Measurements from ENCODE around the gene EPHB6. TPM values are rescaled to one million over a fixed set of nuclear protein-coding genes. Genes with fewer than 3 reads are reported as not detected.

EPHB6 gene, protein sequence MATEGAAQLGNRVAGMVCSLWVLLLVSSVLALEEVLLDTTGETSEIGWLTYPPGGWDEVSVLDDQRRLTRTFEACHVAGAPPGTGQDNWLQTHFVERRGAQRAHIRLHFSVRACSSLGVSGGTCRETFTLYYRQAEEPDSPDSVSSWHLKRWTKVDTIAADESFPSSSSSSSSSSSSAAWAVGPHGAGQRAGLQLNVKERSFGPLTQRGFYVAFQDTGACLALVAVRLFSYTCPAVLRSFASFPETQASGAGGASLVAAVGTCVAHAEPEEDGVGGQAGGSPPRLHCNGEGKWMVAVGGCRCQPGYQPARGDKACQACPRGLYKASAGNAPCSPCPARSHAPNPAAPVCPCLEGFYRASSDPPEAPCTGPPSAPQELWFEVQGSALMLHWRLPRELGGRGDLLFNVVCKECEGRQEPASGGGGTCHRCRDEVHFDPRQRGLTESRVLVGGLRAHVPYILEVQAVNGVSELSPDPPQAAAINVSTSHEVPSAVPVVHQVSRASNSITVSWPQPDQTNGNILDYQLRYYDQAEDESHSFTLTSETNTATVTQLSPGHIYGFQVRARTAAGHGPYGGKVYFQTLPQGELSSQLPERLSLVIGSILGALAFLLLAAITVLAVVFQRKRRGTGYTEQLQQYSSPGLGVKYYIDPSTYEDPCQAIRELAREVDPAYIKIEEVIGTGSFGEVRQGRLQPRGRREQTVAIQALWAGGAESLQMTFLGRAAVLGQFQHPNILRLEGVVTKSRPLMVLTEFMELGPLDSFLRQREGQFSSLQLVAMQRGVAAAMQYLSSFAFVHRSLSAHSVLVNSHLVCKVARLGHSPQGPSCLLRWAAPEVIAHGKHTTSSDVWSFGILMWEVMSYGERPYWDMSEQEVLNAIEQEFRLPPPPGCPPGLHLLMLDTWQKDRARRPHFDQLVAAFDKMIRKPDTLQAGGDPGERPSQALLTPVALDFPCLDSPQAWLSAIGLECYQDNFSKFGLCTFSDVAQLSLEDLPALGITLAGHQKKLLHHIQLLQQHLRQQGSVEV
- total RNA-seq, result 75.6 TPM
- polyA plus RNA-seq, result 163 TPM
- long read RNA-seq, donor 1, result 0 reads
- long read RNA-seq, donor 2, result 0 reads
- long read RNA-seq, donor 3, partial matches to known transcripts, result 61 of 72 reads
- long read RNA-seq, donor 3, other reads (novel, unspliced or antisense), result 10 of 72 reads
- long read RNA-seq, donor 4, partial matches to known transcripts, result 6 of 9 reads
- long read RNA-seq, donor 4, other reads (novel, unspliced or antisense), result 0 of 9 reads
- long read RNA-seq, donor 5, partial matches to known transcripts, result 44 of 61 reads
- long read RNA-seq, donor 5, other reads (novel, unspliced or antisense), result 15 of 61 reads
- long read RNA-seq, donor 6, full-length matches to known transcripts, result 2 of 16 reads
- long read RNA-seq, donor 6, partial matches to known transcripts, result 14 of 16 reads
- long read RNA-seq, donor 6, other reads (novel, unspliced or antisense), result 0 of 16 reads
- long read RNA-seq, donor 7, partial matches to known transcripts, result 22 of 31 reads
- long read RNA-seq, donor 7, other reads (novel, unspliced or antisense), result 6 of 31 reads
- long read RNA-seq, donor 8, partial matches to known transcripts, result 6 of 6 reads
- long read RNA-seq, donor 8, other reads (novel, unspliced or antisense), result 0 of 6 reads
- long read RNA-seq, donor 9, full-length matches to known transcripts, result 2 of 30 reads
- long read RNA-seq, donor 9, partial matches to known transcripts, result 28 of 30 reads
- long read RNA-seq, donor 9, other reads (novel, unspliced or antisense), result 0 of 30 reads
- long read RNA-seq, donor 10, partial matches to known transcripts, result 21 of 22 reads
- long read RNA-seq, donor 10, other reads (novel, unspliced or antisense), result 0 of 22 reads

- WGBS, result under 1% methylated on average over 70 of the region's 70 CpGs
- Histone ChIP-seq H3K4me3 (ENCODE audit: low read length in 2 of 2) (peak within 1 kb of the TSS; percentile 80 to 83), H3K36me3 (ENCODE audit: control insufficient read depth in 2 of 2, insufficient read depth in 2 of 2, low read length in 1 of 2) (peaks cover 0 to 11% of the 10 kb centered on the region in 2 donors), H3K9me3 (ENCODE audit: control insufficient read depth in 2 of 2, insufficient read depth in 1 of 2, low read length in 1 of 2) (peaks cover 0 to 5% of the 10 kb centered on the region in 2 donors), H3K4me1 (ENCODE audit: control insufficient read depth in 2 of 2, insufficient read depth in 2 of 2, low read length in 2 of 2) (peaks cover 13 to 43% of the 10 kb centered on the region in 2 donors), H3K27ac (ENCODE audit: low read depth in 1 of 2, low read length in 1 of 2) (peak within 1 kb of the TSS; percentile 84 to 90), H3K27me3 (ENCODE audit: control insufficient read depth in 2 of 2, insufficient read depth in 1 of 2, low read length in 1 of 2) (no peaks in the 10 kb centered on the region)
- peak in 7 of 9 donors; percentile 38 to 74 (median 56) for DNase-seq (ENCODE audit: low read depth in 6 of 9, low spot score in 9 of 9)
Observed at GRCh38 chr7:142854372-142855113, at the start of gene EPHB6. Gene EPHB6 (plus strand): TSS chr7:142855076. CDS start chr7:142863228, 8,152 bp downstream.

- 84% methylated on average over 3 of the region's 3 CpGs for WGBS
Observed at GRCh38 chr7:142805350-142806021, 49.4 kb upstream of the EPHB6 start.

DNA sequence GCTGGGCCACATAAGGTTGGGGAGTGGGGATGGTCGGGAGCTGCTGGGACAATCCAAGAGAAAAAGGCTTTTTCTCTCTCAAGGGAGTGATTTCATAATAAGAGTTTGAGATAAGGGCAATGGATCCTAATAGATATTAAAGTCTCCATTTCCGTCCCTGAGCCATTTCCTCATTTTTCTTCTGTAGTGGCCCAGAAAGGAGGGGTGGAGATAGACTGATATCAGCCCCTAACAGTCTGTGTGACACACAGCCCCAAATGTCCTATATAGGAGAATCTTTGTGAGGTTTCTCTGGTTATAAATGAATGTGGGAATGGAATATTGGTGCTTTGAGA is 48.9 kb upstream of the EPHB6 start:
- no peaks in the 10 kb centered on the region for H3K9me3 ChIP-seq (ENCODE audit: control insufficient read depth in 2 of 2, insufficient read depth in 1 of 2, low read length in 1 of 2)

More at GRCh38 chr7:142805350-142806021, 49.4 kb upstream of the EPHB6 start:
- Histone ChIP-seq H3K9me3 (ENCODE audit: control insufficient read depth in 2 of 2, insufficient read depth in 1 of 2, low read length in 1 of 2) (no peaks in the 10 kb centered on the region), H3K27me3 (ENCODE audit: control insufficient read depth in 2 of 2, insufficient read depth in 1 of 2, low read length in 1 of 2) (no peaks in the 10 kb centered on the region), H3K36me3 (ENCODE audit: control insufficient read depth in 2 of 2, insufficient read depth in 2 of 2, low read length in 1 of 2) (peaks cover 35 to 55% of the 10 kb centered on the region in 2 donors), H3K27ac (ENCODE audit: low read depth in 1 of 2, low read length in 1 of 2) (peak overlapping the region; percentile 95 to 100), H3K4me1 (ENCODE audit: control insufficient read depth in 2 of 2, insufficient read depth in 2 of 2, low read length in 2 of 2) (peaks cover 79 to 97% of the 10 kb centered on the region in 2 donors), H3K4me3 (ENCODE audit: low read length in 2 of 2) (peak overlapping the region; percentile 1 to 2)
- peak in 4 of 9 donors; percentile 13 to 52 (median 26) for DNase-seq (ENCODE audit: low read depth in 6 of 9, low spot score in 9 of 9)

DNA sequence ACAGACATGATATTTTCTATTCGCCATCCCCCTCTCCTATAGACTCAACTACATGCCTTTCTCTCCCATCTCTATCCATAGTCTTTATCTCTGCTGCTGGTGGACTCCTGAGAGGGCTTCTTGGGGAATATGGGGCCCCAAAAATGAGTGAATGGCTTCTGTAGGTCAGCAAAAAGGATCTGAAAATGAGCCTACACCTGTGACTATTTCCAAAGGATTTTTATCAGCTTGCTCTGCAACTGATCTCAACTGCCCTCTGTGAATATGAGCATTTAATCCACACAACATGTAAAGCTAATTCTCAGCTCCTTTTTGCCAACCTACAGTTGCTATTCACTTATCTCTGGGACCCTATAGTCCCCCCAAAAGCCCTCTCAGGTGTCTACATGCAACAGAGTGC is 47.9 kb upstream of the EPHB6 start:
- peak overlapping the region in 1 of 2 donors; percentile 43 for H3K4me3 ChIP-seq (ENCODE audit: low read length in 2 of 2)
- peak in 2 of 9 donors; percentile 17 to 22 for DNase-seq (ENCODE audit: low read depth in 6 of 9, low spot score in 9 of 9)
- no peaks in the 10 kb centered on the region for H3K27me3 ChIP-seq (ENCODE audit: control insufficient read depth in 2 of 2, insufficient read depth in 1 of 2, low read length in 1 of 2)
- H3K27ac ChIP-seq (ENCODE audit: low read depth in 1 of 2, low read length in 1 of 2), result peak overlapping the region; percentile 95 to 100
- peaks cover 22 to 41% of the 10 kb centered on the region in 2 donors for H3K36me3 ChIP-seq (ENCODE audit: control insufficient read depth in 2 of 2, insufficient read depth in 2 of 2, low read length in 1 of 2)
- H3K9me3 ChIP-seq (ENCODE audit: control insufficient read depth in 2 of 2, insufficient read depth in 1 of 2, low read length in 1 of 2), result no peaks in the 10 kb centered on the region
- H3K4me1 ChIP-seq (ENCODE audit: control insufficient read depth in 2 of 2, insufficient read depth in 2 of 2, low read length in 2 of 2), result peaks cover 71 to 93% of the 10 kb centered on the region in 2 donors
- whole genome bisulfite sequencing, result 72% methylated on average over 1 of the region's 1 CpG

More for the DNA sequence above, 48.9 kb upstream of the EPHB6 start:
- H3K4me3 ChIP-seq (ENCODE audit: low read length in 2 of 2), result peak overlapping the region in 1 of 2 donors; percentile 1
- DNase-seq (ENCODE audit: low read depth in 6 of 9, low spot score in 9 of 9), result peak in 4 of 9 donors; percentile 5 to 49 (median 14)
- 27% methylated on average over 2 of the region's 2 CpGs for WGBS
- no peaks in the 10 kb centered on the region for H3K27me3 ChIP-seq (ENCODE audit: control insufficient read depth in 2 of 2, insufficient read depth in 1 of 2, low read length in 1 of 2)
- H3K4me1 ChIP-seq (ENCODE audit: control insufficient read depth in 2 of 2, insufficient read depth in 2 of 2, low read length in 2 of 2), result peaks cover 74 to 94% of the 10 kb centered on the region in 2 donors
- peak overlapping the region; percentile 95 to 100 for H3K27ac ChIP-seq (ENCODE audit: low read depth in 1 of 2, low read length in 1 of 2)
- H3K36me3 ChIP-seq (ENCODE audit: control insufficient read depth in 2 of 2, insufficient read depth in 2 of 2, low read length in 1 of 2), result peaks cover 31 to 50% of the 10 kb centered on the region in 2 donors

- Histone ChIP-seq H3K9me3 (ENCODE audit: control insufficient read depth in 2 of 2, insufficient read depth in 1 of 2, low read length in 1 of 2) (no peaks in the 10 kb centered on the region), H3K4me3 (ENCODE audit: low read length in 2 of 2) (peak overlapping the region; percentile 26 to 43), H3K4me1 (ENCODE audit: control insufficient read depth in 2 of 2, insufficient read depth in 2 of 2, low read length in 2 of 2) (peaks cover 61 to 93% of the 10 kb centered on the region in 2 donors), H3K27ac (ENCODE audit: low read depth in 1 of 2, low read length in 1 of 2) (peak overlapping the region; percentile 95 to 100), H3K36me3 (ENCODE audit: control insufficient read depth in 2 of 2, insufficient read depth in 2 of 2, low read length in 1 of 2) (peaks cover 12 to 31% of the 10 kb centered on the region in 2 donors), H3K27me3 (ENCODE audit: control insufficient read depth in 2 of 2, insufficient read depth in 1 of 2, low read length in 1 of 2) (no peaks in the 10 kb centered on the region)
- 5% methylated on average over 3 of the region's 3 CpGs for WGBS
- DNase-seq (ENCODE audit: low read depth in 6 of 9, low spot score in 9 of 9), result peak in 4 of 9 donors; percentile 50 to 78 (median 57)
Observed at GRCh38 chr7:142807855-142808460, 46.9 kb upstream of the EPHB6 start.

DNA sequence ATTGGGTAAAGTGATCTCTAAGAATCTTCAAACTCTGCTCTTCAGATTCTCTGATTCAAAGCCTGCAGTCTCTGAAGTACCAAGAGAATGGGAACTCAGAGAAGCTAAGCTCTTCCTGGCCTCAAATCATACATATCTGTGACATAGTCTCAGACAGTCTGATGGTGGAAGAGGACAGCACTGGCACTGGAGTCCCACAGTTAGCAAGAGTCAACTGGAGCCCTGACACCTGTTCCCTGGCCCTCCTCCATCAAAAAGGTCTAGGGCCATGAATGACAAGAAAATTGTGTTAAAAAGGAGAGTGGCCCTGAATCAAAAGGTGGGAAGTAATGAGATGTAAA is 46.4 kb upstream of the EPHB6 start:
- DNase-seq (ENCODE audit: low read depth in 6 of 9, low spot score in 9 of 9), result no peak
- Histone ChIP-seq H3K4me3 (ENCODE audit: low read length in 2 of 2) (peak overlapping the region; percentile 26 to 43), H3K27ac (ENCODE audit: low read depth in 1 of 2, low read length in 1 of 2) (peak overlapping the region; percentile 95 to 100), H3K4me1 (ENCODE audit: control insufficient read depth in 2 of 2, insufficient read depth in 2 of 2, low read length in 2 of 2) (peaks cover 56 to 89% of the 10 kb centered on the region in 2 donors), H3K36me3 (ENCODE audit: control insufficient read depth in 2 of 2, insufficient read depth in 2 of 2, low read length in 1 of 2) (peaks cover 7 to 27% of the 10 kb centered on the region in 2 donors), H3K9me3 (ENCODE audit: control insufficient read depth in 2 of 2, insufficient read depth in 1 of 2, low read length in 1 of 2) (no peaks in the 10 kb centered on the region), H3K27me3 (ENCODE audit: control insufficient read depth in 2 of 2, insufficient read depth in 1 of 2, low read length in 1 of 2) (no peaks in the 10 kb centered on the region)

Measured in thymus (tissue), 14 donors.